ENCODE measurements around the gene ECI2. TPM values are rescaled to one million over a fixed set of nuclear protein-coding genes. Genes with fewer than 3 reads are reported as not detected.

Gene ECI2
- total RNA-seq, 1 experiment from 2014 or later = 117 TPM

DNA sequence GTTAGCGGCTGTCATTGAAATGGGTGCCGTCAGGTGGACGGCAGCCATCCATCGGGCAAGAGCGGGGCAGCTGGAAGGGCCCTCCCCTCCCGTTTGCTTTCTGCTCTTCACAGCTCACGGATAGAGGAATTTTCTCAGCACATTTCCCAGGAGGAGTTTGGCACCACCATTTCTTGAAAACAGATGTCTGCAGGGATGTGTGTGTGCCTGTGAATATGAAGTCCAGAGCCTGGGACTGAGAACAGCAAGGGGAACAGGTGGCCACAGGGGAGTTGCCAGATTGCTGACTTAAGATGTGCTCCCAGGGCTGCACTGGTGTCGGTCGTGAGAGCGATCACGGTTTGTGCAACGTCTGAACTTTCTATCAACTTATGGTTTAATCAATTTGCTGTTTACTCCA, 22.1 kb upstream of the ECI2 start:
- in situ Hi-C loops (cut with HindIII; ENCODE audit: low pct_unique_long_range_greater_than_20kb, low sequenced_read_pairs) = no loop called here
- no peak for DNase-seq (ENCODE audit: low read depth, low spot score)

DNA sequence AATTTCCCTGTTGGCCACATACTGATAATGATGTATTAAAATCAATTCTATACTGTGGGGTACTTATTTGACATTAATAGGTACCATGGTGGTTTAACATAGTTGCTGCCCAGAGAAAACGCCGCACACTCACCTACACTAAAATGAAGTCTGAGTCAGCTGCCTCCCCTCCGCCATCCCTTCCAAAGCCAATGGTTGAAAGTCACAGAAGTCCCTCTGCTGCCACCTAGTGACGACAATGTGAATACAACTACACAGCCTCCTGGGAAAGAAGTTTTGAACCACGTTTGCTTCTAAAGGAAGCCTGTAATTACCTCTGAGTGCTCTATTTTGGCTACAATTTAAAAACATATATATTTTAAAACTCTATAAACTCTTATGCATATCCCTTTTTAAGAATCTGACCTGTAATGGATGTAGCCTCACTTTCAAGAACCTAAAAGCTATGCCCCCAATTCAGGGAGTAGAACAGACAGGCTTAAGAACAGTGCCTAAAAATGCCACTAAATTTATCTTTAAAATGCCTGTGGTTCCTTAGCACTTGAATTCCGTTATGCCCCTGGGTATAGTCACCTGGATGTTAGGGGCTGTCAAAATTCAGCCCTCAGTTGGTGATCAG, 20.6 kb upstream of the ECI2 start:
- in situ Hi-C loops (cut with HindIII; ENCODE audit: low pct_unique_long_range_greater_than_20kb, low sequenced_read_pairs) = no loop called here
- DNase-seq (ENCODE audit: low read depth, low spot score) = peak; percentile 93

DNA sequence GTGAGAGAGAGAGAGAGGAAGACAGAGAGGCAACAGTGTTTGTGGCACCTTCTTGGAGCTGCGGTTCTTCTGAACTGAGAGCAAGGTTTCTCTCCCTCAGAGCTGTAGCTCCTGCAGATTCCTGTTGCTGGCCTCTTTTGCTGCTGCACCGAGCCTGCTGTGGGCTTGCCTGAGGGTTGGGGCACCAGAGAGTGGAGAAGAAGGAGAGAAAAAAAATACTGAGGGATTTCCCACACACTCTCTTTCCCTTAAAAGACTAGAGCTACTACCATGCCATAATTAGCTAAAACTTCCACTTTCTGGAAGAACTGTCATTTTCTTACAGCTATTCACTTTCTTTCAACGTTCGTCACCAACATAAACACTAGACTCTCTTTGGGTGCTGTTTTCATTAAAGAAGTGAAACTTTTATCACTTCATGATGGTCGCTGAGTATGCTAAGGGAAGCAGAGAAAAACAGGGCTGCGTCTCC, 18.2 kb upstream of the ECI2 start:
- in situ Hi-C loops (cut with HindIII; ENCODE audit: low pct_unique_long_range_greater_than_20kb, low sequenced_read_pairs) = no loop called here
- DNase-seq (ENCODE audit: low read depth, low spot score) = no peak

DNA sequence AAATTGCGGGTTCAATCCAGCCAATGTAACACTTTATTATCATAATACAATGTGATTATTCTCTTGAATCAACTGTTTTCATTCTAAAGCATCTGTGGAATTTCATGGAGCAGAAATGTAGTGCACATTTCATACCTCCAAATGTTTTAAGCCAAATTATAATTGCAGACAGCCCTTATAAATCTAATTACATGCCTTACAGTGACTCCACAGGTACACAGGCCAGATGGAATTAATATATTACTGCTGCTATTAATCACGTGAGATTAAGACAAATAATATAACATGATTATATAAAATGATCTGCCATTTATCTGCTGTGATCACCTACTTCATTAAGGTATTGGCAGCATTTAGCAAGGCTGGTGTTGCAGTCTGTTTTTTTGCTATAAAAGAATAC, 9.7 kb upstream of the ECI2 start:
- in situ Hi-C loops (cut with HindIII; ENCODE audit: low pct_unique_long_range_greater_than_20kb, low sequenced_read_pairs) = no loop called here
- no peak for DNase-seq (ENCODE audit: low read depth, low spot score)

DNA sequence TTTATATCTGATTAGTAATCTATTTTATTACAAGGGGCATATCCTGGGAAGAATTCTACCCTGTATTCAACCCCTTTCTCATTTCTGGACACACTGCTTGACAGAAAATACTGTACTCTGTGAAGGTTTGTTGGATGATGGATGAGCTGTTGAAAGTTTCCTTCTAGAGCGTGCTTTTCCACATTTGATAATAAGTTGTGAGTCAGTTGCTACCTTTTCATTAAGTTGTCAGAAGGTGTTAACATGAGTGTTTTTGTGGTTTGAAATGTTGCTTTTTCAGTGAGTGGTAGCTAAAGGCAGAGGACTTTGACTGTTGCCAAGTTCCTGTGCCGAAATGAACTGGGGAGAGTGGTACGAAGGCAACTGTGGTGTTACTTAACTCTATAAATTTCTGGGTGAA, 3.9 kb upstream of the ECI2 start:
- in situ Hi-C loops (cut with HindIII; ENCODE audit: low pct_unique_long_range_greater_than_20kb, low sequenced_read_pairs) = no loop called here
- DNase-seq (ENCODE audit: low read depth, low spot score) = no peak

DNA sequence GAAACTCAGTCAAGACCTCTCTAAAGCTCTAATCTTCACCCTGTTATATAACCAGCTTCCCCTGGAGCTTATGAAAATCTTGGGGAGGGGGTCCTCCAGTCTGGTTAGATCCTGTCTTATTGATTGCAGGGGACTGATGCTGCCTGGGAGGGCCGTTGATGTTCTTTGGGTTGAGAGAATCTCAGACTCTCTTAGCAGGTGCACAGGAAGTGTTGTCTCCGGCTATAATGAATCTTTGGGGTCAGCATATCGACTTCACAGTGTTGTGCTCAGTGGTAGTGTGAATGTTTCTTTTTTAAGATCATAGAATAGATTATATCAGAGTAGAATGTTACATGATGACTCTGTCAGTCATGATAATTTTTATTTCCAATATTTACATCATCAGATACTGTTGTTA, 2.8 kb upstream of the ECI2 start:
- in situ Hi-C loops (cut with HindIII; ENCODE audit: low pct_unique_long_range_greater_than_20kb, low sequenced_read_pairs) = no loop called here
- DNase-seq (ENCODE audit: low read depth, low spot score) = no peak

DNA sequence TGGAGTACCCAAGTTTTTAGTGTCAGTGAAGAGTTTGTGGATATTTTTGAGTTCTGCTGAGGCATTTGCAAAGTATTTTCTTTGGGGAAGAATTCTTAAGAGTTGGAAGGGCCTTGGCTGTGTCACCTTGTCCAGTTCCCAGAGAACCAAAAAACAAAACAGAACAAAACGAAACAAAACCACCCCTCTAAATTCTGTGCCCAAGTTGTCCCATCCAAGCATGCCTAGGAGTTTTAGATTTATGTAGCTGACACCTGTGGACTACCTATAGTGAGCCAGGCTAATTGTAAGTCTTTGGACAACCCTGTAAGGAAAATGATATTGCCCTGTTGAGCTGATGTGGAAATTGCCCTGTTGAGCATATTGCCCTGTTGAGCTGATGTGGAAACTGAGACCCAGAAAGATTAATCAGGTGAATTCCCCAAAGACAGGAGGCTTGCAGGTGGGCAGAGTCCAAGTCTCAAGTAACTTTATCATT, 1.0 kb upstream of the ECI2 start:
- no peak for DNase-seq (ENCODE audit: low read depth, low spot score)
- in situ Hi-C loops (cut with HindIII; ENCODE audit: low pct_unique_long_range_greater_than_20kb, low sequenced_read_pairs) = no loop called here

DNA sequence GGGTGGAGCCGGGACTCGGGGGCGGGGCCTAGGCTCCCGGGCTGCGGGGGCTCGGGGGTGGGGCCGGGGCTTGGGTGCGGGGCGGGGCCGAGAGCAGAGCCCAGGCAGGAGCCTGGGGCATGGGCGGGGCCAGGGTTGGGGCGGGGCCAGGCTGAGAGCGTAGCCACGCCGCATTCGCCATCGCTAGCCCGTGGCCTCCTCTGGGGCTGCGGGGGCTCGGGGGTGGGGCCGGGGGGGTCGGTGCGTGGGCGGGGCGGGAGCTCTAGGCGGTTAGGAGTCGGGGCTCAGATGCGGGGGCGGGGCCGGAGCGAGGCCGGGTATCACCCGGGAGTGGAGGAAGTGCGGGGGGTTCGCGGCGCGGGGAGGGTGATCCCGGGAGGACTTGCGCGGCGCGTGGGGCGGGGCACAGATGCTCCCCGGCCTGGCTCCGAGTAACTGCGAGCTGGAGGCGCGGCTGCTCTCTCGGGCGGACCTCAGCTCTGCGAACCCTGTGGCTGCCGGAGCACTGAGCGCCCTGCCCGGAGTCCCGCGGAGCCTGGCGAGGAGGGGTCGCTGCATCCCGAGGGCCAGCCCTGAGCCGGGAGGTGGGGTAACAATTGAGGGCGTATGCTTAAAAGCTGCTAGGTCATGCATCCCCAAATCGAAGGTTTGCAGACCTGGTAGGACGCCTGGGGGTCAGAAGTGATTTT, 434 bp upstream of the ECI2 start:
- peak; percentile 93 for DNase-seq (ENCODE audit: low read depth, low spot score)
- in situ Hi-C loops (cut with HindIII; ENCODE audit: low pct_unique_long_range_greater_than_20kb, low sequenced_read_pairs) = no loop called here

DNA sequence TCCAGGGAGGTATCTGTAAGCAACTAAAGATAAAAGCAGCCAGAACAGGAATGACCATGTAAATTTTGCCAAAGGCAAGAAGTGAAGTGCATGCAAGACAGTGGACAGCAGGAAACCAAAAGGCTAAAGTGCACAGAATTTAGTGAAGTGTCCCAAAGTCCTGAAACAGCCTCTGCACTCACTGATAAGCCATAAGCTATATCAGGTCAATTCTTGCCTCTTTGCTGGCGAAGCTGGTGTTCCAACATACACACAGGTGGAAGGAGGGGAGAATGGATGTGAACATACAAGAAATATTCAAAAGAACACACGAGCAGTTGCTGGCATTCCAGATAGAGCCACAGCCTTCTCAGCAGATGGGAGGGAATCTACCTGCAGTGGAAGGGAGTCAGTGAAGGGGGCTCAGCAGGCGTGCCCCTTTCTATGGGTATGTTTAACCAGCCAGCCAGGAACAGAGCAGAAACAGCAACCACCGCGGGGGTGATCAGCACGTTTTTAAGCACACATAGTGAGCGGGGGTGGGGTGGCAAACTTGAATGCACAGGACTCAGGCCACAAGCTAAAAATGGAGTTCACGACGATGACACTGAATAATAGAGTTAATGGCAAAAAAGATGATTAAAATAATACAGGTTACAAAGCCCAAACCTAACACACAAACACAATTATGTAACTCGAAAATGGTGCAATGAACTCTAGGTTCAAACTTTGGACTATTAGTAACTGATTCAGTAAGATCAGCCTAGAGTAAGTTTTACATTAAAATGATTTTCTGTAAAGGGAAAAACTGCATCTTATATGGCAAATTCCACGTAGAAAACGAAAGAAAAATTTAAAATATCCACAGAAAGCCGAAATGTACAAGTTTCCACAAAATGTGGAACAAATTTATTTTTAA, 1.2 kb downstream of the ECI2 start:
- DNase-seq (ENCODE audit: low read depth, low spot score) = peak; percentile 35
- in situ Hi-C loops (cut with HindIII; ENCODE audit: low pct_unique_long_range_greater_than_20kb, low sequenced_read_pairs) = no loop called here

DNA sequence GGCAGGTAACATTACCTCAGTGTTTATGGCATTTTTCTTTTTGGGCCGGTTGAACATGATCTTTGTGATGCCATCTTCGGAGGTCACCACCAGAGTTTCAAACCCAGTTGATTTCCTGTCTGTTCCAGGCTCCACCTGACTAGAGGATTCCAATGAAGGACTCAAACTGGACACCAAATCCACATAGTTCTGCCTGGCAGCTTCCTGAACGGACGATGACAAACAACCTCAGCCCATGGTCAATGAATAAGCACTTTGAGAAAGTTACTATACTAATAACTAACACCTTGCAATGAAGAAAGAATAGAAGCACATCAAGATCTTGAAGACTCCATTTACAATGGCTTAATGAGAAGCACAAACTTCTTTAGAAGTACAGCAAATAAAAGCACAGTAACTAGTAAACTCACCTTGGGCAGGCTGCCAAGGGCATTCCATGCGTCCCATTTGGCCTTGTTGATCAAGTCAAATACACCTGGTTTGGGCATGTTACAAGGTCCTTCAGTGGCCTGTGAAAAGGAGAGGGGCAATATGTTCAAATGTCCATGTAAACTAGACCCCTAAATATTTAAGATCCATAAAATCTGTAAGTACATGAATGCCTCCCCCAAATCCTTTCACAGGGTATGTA, 4.9 kb downstream of the ECI2 start:
- in situ Hi-C loops (cut with HindIII; ENCODE audit: low pct_unique_long_range_greater_than_20kb, low sequenced_read_pairs) = no loop called here
- DNase-seq (ENCODE audit: low read depth, low spot score) = no peak

DNA sequence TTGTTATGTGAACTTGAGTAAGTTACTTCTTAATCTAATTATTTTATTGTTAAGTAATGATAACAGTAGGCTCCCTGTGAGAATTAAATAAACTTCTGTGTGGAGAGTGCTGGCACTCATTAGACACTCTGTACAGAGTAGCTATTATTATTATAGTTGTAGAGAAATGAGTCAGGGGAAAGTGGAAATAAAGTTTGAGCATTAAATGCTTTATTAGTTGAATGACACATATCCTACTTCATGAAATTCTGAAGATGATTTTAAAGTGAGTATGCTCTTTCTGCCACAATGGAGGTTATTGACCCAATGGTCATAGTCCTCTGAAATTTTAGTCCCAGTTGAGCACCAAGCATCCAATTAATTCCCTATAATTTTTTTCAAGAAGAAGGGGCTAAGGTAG, 5.9 kb downstream of the ECI2 start:
- in situ Hi-C loops (cut with HindIII; ENCODE audit: low pct_unique_long_range_greater_than_20kb, low sequenced_read_pairs) = no loop called here
- no peak for DNase-seq (ENCODE audit: low read depth, low spot score)

DNA sequence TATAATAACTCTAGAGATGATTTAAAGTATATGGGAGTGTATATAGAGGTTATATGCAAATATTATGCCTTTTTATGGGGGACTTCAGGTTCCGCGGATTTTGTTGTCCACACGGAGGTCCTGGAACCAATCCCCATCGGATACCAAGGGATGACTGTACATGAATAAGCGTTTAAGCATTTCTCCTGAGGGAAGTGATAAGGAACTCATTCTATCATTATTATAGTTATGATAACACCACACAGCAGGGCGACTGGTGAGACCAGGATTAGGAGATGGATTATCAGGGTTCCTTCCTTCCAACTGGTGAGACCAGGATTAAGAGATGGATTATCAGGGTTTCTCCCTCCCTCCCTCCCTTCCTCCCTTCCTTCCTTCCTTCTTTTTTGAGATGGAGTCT, 6.6 kb downstream of the ECI2 start:
- in situ Hi-C loops (cut with HindIII; ENCODE audit: low pct_unique_long_range_greater_than_20kb, low sequenced_read_pairs) = no loop called here
- no peak for DNase-seq (ENCODE audit: low read depth, low spot score)

DNA sequence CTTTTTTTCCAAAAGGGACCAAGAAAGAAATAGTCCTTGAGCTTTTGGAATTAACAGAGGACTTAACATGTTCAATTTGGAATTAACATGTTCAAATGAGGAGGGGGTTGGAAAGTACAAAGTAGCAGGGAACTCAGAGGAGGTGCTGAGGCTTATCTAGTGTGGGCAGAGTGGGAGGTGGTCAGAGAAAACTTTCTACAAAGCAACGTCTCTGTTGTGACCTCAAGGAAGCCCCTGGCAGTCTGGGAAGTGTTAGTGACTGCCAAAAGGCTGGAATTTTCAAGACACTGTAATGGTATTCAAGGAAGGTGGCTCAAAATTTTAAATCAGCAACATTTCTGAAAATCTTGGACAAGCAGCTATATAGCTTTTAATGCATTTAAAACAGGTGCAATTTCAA, 7.3 kb downstream of the ECI2 start:
- DNase-seq (ENCODE audit: low read depth, low spot score) = no peak
- in situ Hi-C loops (cut with HindIII; ENCODE audit: low pct_unique_long_range_greater_than_20kb, low sequenced_read_pairs) = no loop called here

DNA sequence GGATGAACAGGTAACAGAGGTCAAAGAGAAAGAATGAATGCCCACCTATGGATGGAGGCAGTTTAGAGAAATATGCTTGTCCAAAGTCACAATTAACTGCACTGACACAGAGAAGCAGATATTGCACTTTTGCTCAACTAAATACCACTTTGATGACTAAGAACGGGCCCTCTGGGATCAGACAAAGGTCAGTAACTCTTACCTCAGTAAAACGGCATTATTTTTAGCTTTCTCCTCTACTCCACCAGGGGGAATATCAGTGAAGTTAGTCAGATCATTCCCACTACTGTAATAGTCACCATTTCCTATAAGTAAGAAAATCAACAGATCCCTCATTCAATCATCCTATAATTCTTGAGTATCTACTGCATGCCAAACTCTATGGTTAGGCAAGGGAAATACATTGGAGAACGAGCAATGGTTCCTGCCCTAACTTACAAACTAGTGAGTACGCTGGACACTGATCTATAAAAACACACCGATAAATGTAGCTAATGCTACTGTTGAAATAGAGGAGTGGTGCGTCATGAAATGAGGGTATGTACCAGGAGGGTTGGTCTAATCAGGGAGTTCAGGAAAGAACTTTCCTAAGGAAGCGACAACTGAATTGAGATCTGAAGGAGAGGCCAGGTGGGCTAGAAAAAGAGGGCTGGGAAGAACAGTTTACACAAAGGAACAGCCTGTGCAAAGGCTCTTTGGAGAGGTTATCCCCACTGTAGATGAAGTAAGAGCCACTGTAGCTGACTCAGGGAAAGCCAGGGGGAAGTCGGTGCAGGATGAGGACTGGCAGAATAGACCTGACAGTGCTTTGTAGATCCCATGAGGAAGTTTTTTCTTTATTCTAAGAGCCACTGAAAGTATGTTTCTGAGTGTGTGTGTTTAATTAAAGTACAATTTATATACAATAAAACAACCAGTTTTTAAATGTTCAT, 9.2 kb downstream of the ECI2 start:
- peak; percentile 65 for DNase-seq (ENCODE audit: low read depth, low spot score)
- in situ Hi-C loops (cut with HindIII; ENCODE audit: low pct_unique_long_range_greater_than_20kb, low sequenced_read_pairs) = no loop called here

DNA sequence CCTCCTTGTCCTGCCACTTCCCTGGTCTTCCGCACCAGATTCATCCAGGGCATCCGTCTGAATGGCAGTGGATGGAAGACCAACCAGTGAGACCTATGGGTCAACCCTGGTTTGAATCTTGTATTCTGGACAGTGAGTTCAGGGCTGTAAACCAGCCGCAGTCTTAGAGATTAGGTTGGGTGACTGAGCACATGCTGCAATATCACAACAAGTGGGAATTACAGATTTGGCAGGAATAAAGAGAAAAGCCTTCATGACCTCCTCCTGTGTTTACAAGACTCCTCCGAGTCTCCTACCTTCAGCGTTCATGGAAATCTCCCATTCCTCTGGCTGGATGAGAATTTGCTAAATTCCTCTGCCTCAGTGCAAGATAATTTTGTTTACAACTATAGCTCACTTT, 9.9 kb downstream of the ECI2 start:
- no peak for DNase-seq (ENCODE audit: low read depth, low spot score)
- in situ Hi-C loops (cut with HindIII; ENCODE audit: low pct_unique_long_range_greater_than_20kb, low sequenced_read_pairs) = no loop called here

DNA sequence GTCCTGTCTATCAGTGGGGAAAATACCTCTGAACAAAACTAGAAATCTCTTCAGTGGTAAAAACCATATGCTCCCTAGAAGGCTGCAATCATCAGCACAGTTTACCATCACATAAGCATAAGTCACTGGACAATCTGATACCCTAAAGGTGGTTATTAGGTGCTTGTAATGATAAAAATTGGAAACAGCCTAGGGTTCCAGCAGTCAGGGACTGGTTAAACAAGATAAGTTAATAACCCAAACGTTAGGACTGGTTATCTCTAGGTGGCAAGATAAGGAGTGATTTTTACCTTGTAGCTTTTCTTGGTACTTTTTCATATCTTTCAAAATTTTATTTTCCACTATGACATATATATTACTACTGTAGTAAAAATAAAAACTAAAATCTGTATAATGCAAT, 11.0 kb downstream of the ECI2 start:
- in situ Hi-C loops (cut with HindIII; ENCODE audit: low pct_unique_long_range_greater_than_20kb, low sequenced_read_pairs) = no loop called here
- no peak for DNase-seq (ENCODE audit: low read depth, low spot score)

DNA sequence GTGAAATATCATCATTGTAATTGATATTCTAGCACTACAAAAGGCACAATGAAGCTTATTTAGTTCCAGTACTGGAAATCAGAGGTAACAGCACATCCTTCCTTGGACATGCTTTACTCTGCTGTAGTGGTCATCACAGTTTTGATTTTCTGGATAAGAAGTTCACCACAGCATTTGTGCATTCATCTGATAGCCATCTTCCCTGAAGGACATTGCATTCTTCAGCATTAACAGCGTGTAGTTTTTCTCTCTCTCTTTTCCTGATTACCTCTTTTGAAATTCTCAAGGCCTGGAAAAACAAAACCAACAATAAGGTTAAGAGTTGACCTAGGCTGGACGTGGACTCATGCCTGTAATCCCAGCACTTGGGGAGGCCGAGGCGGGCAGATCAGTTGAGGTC, 19.6 kb downstream of the ECI2 start:
- DNase-seq (ENCODE audit: low read depth, low spot score) = no peak
- in situ Hi-C loops (cut with HindIII; ENCODE audit: low pct_unique_long_range_greater_than_20kb, low sequenced_read_pairs) = no loop called here

All from SK-MEL-5 (cell line).